Central memory CD4-positive, alpha-beta T cell (primary cell): ENCODE data around the gene UGT2B11.
"Not testable (repeated sequence)": the region's sequence is repeated elsewhere in the genome, so short reads cannot be mapped to it uniquely, and the experiment has no call there.

Experiments
- DNase-seq: peaks from one replicate; pipeline ENCODE4 v3.0.0; 2022

Gene UGT2B11

DNA sequence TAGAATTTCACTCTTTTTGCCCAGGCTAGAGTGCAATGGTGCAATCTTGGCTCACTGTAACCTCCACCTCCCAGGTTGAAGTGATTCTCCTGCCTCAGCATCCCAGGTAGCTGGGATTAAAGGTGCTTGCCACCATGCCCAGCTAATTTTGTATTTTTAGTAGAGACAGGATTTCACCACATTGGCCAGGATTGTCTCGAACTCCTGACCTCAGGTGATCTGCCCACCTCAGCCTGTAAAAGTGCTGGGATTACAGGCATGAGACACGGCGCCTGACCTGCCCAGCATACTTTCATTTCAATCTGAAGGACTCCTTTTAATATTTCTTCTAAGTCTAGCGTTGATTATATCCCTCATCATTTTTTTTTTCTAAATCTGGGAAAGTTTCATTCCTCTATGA lies 45.4 kb downstream of the UGT2B11 start:
- DNase-seq, result not testable (repeated sequence)

DNA sequence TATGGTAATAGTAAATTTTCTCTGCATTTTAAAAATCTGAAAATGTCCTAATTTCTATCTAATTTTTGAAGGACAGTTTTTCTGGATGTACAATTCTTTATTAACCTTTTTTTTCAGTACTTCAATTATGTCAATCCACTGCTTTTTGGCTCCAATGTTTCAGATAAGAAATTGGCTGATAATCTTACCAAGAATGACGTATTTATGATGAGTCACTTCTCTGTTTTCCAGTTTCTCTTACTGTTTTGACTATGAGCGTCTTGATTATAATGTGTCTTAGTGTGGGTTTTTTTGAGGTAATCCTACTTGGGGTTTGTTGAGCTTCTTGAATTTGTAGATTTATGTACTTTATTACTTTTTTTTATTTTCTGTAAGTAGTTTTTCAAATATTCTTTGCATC lies 47.2 kb downstream of the UGT2B11 start:
- DNase-seq, result no peak

DNA sequence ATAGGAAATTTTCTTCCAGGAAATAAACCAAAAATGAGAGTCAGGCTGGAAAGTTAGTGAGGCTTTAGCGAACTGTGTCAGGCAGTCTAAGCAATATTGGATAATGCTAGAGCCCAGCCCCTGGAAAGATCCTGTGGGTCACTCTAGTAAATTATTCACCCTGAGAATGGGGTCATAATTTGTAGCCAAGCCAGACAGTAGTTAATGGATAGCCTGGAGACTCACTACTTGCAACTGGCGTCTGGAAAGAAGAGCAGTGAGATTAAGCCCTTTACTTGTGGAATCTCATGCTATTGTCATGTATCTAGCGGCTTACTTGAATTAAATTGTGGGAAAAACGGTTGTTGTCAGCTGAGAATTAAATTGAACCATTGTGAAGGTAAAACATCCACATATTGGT lies 48.2 kb downstream of the UGT2B11 start:
- DNase-seq, result not testable (repeated sequence)

DNA sequence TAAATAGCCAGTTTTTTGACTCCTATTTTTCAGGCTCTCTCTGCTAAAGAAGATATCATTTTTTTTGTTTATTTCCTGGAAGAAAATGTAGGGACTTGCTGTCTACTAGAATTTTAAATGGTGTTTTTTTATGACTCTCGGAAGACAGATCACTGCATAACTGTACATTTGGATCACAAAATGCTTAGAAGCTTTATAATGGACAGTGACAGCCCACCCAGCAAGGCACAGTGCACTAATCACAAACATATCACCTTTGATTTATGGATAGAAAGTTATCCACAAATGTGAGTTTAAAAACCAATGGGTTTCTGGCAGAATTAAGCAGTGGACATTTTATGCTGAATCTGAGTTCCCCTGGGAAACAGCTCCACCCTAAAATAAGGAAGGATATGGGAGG lies 48.8 kb downstream of the UGT2B11 start:
- DNase-seq, result not testable (repeated sequence)

DNA sequence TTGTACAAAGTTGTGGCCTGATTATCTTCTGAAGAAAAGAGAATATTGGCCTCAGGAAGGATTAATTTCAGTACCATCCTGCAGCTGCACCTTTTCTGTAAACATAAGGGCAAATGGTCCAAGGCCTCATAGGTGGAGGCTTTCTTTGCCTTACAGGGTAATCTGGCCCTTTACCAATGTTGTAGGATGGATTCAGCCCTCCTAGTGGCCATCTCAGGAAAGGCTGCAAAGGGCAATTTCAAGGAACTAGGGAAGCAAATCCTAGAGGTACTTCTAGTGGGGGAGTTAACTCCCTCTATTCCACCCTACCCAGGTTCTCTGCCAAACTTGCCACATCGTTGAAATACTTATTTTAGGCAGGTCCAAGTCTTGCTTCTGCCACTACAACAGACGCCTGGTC lies 57.6 kb downstream of the UGT2B11 start:
- no peak for DNase-seq

DNA sequence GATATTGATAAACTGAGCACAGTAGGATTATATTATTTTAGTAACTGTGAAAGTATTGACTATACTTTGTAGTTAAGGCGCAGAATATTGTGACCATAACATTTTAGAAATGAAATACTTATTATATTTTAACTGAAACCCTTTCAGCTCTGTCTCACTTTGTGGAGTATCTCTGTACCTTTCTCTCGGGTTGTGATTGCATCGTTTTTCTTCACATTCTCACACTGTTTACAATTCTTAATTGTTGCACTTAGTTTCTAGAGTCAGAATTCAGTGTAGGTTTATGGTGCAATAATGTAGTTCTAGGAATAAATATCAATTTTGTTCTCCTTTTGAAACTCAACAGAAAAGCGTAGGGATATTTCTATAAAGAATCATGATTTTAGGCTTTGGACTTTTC lies 60.5 kb downstream of the UGT2B11 start:
- no peak for DNase-seq
